HG02588 (cell line): Measurements from ENCODE around the gene C8G.

Source experiments
- ATAC-seq: cut with Tn5 transposase; IDR thresholded peaks from one replicate; pipeline ENCODE4 v1.9.1; 2021; ENCODE audit warnings: mild to moderate bottlenecking, moderate library complexity; ENCODE audit not compliant: unreplicated experiment

Gene C8G

GRCh38 chr9:136980669-136981478 is 35.8 kb downstream of the C8G start:
- ATAC-seq: no peak

GRCh38 chr9:136981588-136982231 is 36.7 kb downstream of the C8G start:
- ATAC-seq: no peak

DNA sequence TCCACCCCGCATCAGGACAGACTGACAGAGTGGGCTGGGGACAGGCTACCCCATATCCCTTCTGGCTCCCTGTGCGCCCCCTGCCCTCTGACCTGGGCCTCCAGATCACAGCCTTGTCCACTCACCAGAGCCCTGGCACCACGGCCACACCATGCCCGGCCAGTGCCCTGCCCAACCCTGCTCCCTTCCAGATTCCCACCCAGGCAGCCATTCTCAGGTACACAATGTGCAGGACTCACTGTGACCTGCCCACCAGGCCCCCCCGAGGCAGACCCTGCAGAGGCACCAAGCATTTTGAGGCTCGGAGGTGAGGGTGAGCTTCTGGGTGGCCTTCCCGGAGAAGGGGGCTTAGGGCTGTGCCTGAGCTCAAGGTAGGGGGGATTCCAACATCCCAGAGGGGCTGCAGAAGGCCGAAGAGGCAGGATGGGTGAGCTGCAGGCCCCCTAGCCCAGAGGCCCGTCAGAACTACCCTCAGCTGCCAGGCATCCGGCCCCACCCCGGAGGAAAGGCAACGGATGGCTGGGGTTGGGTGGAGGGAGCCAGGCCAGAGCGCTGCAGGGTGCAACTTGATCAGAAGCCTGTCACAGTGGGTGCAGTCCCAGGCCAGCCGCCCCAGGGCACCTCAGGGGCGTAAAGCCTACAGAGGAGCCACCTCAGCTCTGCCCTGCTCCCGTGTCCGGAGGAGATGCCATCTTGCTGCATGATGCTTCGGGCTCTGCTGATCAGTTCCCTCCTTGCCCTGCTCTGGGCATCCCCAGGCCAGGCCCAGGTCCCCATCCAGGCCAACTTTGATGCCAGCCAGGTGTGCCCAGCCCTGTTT is 37.4 kb downstream of the C8G start, which contains the start of gene LCNL1:
TSS of gene LCNL1 (plus strand) at position 762 of the 820 bp plus-strand sequence. CDS start 594 bp downstream, outside the sequence.
- ATAC-seq: no peak

GRCh38 chr9:136983167-136983566 is 38.1 kb downstream of the C8G start:
- ATAC-seq: no peak

DNA sequence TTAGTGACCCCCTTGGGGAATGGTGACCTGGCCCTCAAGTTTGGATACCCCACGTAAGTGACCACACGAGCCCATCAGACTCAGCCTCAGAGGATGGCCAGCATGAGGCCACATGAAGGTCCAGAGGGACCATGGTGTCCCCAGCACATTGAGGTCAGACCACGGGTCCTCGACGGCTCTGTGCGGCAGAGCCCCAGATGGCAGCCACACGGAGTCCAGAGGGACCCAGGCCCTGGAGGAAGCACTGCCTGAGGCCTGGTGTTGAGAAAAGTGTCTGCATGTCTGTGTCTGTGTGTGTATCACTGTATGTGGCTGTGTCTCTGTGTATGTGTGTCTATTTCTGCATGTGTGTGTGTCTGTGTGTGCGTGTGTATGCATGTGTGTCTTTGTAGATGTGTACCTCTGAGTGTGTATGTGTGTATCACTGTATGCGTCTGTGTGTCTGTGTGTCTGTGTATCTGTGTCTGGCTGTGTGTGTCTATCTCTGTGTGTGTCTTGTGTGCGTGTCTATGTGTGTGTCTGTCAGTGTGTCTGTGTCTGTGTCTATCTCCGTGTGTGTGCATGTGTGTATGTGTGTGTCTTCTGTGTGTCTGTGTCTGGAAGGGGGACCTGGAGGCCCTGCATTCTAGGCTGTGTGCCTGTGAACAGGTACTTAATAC is 38.7 kb downstream of the C8G start:
- ATAC-seq: no peak

- ATAC-seq: no peak
Measured at GRCh38 chr9:136984464-136985026, 39.5 kb downstream of the C8G start.

DNA sequence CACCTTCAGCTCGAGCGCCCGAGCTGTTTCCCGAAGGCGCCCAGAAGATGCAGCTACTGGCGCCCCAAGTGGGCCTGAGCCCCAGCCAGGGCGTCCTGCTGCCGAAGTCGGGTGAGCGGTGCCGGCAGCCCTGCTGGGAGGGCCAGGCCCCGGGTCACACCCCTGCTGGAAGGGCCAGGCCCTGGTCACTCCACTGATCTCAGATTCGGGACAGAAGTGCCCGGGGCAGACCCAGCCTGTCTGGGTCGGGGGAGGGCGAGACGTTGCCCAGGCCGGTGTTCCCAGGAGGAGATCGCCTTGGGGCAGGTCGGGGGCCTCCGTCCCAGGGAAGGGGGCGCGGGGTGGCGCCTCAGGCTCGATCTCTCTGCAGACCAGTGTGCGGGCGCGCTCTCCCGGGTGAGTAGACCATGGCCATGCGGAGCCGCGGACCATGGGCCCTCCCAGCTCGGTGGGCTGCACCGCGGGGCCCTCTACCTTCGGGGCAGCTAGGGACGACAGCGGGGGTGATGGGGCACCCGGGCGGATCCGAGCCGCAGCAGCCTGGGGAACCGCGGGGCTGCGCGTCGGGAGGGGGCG is 40.1 kb downstream of the C8G start:
- no peak for ATAC-seq

- ATAC-seq: no peak
Measured at GRCh38 chr9:136985853-136986252, 40.8 kb downstream of the C8G start.

- no peak for ATAC-seq
Measured at GRCh38 chr9:136988872-136989271, 43.8 kb downstream of the C8G start.

- no peak for ATAC-seq
Measured at GRCh38 chr9:136990242-136990911, 45.3 kb downstream of the C8G start.

- peak; percentile 74 for ATAC-seq
Measured at GRCh38 chr9:136991993-136992818, 47.2 kb downstream of the C8G start, which contains the start of gene PAXX. Gene PAXX, plus strand, starts transcription at chr9:136992422. Its CDS starts 22 bp downstream, at chr9:136992444.

DNA sequence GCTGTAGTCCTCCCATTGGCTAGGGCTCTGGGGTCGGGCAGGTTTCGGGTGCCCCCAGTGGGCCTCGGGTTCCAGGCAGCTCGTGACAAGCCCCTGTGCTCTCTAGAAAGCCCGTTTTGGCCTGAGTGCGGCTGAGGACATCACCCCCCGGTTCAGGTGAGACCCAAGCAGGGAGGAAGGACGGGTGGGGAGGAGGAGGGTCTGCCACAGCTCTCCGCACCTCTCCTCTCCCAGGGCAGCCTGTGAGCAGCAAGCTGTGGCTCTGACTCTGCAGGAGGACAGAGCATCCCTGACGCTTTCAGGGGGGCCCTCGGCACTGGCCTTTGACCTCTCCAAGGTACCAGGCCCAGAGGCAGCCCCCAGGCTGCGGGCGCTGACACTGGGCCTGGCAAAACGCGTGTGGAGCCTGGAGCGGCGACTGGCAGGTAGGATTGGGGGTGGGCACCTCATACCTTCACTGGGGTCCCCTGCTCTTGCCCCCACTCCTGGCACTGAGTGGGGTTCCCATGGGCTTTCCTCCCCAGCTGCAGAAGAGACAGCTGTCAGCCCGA is 47.9 kb downstream of the C8G start:
- no peak for ATAC-seq

- no peak for ATAC-seq
Measured at GRCh38 chr9:136994180-136994887, 49.3 kb downstream of the C8G start.

- no peak for ATAC-seq
Measured at GRCh38 chr9:136994888-136995230, 49.8 kb downstream of the C8G start.

DNA sequence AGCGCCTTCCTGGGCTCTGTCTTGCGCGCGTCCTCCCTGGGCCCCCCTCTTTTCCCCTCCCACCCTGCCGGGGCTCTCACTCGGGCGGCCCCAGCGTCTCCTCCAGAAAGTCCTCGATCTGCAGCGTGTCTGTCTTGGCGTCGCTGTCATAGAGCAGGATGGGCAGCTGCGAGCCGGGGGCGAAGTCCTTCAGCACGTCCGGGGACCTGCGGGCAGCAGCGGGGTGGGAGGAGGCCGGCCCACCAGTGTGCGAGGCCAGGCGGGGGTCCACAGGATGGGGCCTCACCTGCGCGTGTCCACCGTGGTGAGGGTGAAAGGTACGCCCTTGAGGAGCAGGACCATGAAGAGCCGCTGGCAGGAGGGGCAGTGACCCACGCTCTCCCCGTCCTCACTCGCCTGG is 50.3 kb downstream of the C8G start:
- ATAC-seq: no peak

DNA sequence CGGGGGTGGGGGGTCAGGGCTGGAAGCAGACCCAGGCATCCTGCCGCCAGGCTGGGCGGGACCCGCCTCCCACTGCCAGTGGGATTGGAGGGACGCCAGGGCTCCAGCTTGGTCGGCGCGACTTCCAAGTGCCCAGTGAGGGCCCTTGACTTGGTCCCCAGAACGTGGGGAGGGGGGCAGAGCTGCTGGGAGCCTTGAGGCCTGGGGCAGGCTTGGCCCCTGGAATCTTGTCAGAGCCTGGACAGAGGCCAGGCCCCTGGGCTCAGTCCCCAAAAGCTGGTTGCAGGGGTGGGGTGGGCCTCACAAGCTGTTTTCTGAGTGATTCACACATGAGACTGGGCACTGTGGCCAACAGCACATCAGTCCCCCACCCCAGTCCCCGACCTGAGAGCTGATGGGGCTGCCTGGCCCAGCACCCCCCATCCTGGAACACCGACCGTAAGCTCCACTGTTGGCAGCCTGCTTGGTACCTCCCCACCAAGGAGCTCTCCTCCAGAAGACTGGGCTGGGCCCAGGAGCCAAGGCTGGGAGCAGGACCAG is 50.8 kb downstream of the C8G start:
- no peak for ATAC-seq
